HS-27A (cell line): Measurements from ENCODE around the gene TUBA1A.
"Not testable (repeated sequence)": the region's sequence is repeated elsewhere in the genome, so short reads cannot be mapped to it uniquely, and the experiment has no call there.

Experiments used
- DNase-seq: peaks from one replicate; pipeline ENCODE4 v3.0.0-alpha.2; 2012; ENCODE audit warnings: low read depth, missing footprints

The TUBA1A gene

DNA sequence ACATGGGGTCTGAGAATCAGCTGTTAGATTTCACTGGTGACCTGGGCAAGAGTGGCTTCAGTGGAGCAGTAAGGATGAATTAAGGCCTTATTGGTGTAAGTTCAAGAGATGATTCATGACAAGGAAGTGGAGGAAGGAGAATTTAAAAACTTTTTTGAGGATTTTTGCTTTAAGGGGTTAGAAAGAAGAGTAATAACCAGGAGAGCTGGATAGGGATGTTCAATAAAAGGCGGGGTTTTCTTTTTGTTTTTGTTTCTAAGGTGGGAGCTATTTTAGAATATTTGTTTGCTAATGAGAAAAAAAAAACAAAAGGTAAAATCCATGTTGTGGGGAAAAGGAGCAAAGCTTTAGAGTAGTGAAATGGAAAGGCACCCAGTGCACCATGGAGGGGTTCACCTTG lies 42.5 kb downstream of the TUBA1A start:
- DNase-seq, result no peak

DNA sequence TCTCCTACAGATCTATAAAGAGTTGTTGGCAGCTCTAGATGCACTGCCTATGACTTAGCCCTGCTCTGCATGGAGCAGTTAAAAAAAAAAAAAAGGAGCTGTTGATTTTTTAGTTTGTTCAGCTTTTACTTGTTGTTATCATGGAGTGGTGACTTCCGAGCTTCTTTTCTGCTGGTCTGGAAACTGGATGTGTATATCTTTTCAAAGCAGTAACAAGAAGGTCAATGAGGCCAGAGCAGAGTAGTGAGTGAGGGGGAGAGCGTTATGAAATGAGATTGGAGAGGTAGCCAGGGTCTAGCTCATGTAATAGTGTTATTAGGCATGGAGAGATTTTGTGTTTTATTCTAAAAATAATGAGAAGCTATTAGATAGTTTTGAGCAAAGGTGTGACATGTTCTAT lies 44.5 kb downstream of the TUBA1A start:
- DNase-seq, result no peak

DNA sequence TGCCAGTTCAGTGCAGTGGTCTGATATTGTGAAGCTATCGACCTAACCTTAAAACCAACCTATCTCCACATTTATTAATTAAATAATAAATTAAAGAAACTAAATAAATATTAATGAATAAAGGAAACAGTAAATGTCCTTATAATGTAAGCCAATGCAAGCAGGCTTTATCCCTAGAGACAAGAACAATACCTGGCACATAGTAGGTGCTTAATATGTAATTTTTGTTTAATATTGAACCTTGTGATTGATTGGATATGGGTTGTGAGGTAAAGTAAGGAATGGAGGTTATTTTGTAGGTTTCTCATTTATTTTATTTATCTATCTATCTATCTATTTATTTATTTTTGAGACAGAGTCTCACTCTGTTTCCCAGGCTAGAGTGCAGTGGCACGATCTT lies 49.9 kb downstream of the TUBA1A start:
- no peak for DNase-seq

DNA sequence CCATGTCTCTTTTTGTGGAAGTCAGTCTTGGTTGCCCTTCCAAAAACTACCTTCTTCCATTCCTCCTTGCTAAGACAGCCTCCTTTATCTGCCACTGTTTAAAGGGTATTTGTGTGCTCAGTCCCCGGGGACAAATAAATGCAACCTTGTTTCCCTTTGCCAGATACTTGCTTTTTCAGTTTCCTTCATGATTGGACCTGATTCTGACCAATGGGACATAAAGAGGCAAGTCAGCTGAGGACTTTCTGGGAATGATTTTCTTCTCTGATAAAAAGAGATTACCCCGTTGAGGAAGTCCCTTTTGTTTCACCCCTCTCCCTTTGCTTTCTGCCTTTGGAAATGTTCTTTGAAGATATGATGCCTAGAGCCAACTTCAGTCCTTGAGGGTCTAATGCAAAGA lies 50.3 kb downstream of the TUBA1A start:
- no peak for DNase-seq

DNA sequence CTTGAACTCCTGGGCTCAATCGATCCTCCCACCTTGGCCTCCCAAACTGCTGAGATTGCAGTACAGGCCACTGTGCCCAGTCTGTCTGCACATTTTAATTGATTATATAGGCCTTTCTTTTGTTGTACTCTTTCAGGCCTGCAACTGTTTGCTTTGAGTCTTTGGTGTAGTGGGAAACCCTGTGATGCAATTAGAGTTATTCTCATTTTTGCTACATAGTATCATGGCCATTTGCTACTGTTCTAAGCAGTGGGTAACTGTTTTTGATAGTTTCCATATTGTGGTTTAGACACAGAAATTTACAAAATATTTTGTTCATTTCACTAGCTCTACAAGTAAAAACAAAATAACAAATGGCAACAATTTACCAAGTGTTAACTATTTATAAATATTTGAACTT lies 51.4 kb downstream of the TUBA1A start:
- no peak for DNase-seq

DNA sequence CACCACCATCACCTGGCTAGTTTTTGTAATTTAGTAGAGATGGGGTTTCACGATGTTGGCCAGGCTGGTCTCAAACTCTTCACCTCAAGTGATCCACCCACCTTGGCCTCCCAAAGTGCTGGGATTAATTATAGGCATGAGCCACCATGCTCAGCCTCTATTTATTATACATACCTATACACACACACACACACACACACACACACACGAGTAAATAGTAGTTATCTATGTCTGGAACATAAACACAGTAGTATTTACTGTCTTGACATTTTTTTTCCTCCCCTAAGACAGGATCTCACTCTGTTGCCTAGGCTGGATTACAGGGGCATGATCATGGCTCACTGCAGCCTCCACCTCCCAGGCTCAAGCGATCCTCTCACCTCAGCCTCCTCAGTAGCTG lies 51.9 kb downstream of the TUBA1A start:
- not testable (repeated sequence) for DNase-seq
